Spleen (tissue), 7 donors: ENCODE data around the gene LTBP1.
"Not testable (repeated sequence)": the region's sequence is repeated elsewhere in the genome, so short reads cannot be mapped to it uniquely, and the experiment has no call there.

Experiments used
- CTCF ChIP-seq, 11 experiments: fragments of 200-600 bp in 7 of 11; fragments of 450-650 bp in 4 of 11; sonication (generic) in 4 of 11; IDR thresholded peaks in 8 of 11; conservative IDR thresholded peaks in 3 of 11; 1 replicate in 7 of 11; 2 replicates in 4 of 11; pipeline versions ENCODE4 v1.4.0 to v1.8.0; 2016 to 2021; ENCODE audit warnings: antibody characterized with exemption in 11 of 11, inconsistent platforms in 4 of 11, mild to moderate bottlenecking in 1 of 11
- POLR2A ChIP-seq, 3 donors: fragments of 450-650 bp; IDR thresholded peaks; one replicate each; pipeline ENCODE4 v1.5.1; 2017; ENCODE audit warnings: antibody characterized with exemption in 3 of 3, mild to moderate bottlenecking in 1 of 3
- donor health status: DM: no; HTN: no; CAD: no; lungs with moderate emphysema.
- donor health status: DM: no; HTN: no; CAD: no.
- donor health status: DM: no; HTN: no; CAD: no.

- not testable (repeated sequence) for TF ChIP-seq POLR2A (IDR thresholded peaks at IDR 0.05); CTCF (IDR thresholded peaks at IDR 0.05 in 8 of 11, conservative IDR thresholded peaks at IDR 0.05 in 3 of 11)
Measured at GRCh38 chr2:32921486-32921885, 25.3 kb upstream of the LTBP1 start.
